Activated T-helper 17 cell treated with anti-CD3 and anti-CD28 coated beads, Interleukin-2, amount 50 U/mL, for 72 hours (primary cell): ENCODE measurements around the gene AGBL3. TPM values are rescaled to one million over a fixed set of nuclear protein-coding genes. Genes with fewer than 3 reads are reported as not detected.
"Not testable (repeated sequence)": the region's sequence is repeated elsewhere in the genome, so short reads cannot be mapped to it uniquely, and the experiment has no call there.

Experiments used
- ATAC-seq: fragments of 150-1000 bp; cut with Tn5 transposase; replicated peaks from 2 replicates; pipeline ENCODE4 v1.10.0; 2021; ENCODE audit warnings: mild to moderate bottlenecking, moderate library complexity
- H3K27ac Mint-ChIP-seq: one replicate; pipeline ENCODE4 v1.8.0; 2022; ENCODE audit warnings: mixed read lengths
- H3K27me3 Mint-ChIP-seq: one replicate; pipeline ENCODE4 v1.8.0; 2022; ENCODE audit warnings: mixed read lengths
- H3K36me3 Mint-ChIP-seq: one replicate; pipeline ENCODE4 v1.8.0; 2022; ENCODE audit warnings: low read depth, mild to moderate bottlenecking, mixed read lengths
- H3K4me1 Mint-ChIP-seq: one replicate; pipeline ENCODE4 v1.8.0; 2022; ENCODE audit warnings: mixed read lengths
- H3K4me3 Mint-ChIP-seq: one replicate; pipeline ENCODE4 v1.8.0; 2022; ENCODE audit warnings: mild to moderate bottlenecking, mixed read lengths
- H3K9me3 Mint-ChIP-seq: one replicate; pipeline ENCODE4 v1.8.0; 2022; ENCODE audit warnings: mixed read lengths
- total RNA-seq, 2 donors: library from RNA; stranded (reverse); gene quantifications; one replicate each; pipeline ENCODE4 v1.2.3, GENCODE V29; 2022

The AGBL3 gene
- total RNA-seq, 2 donors from 2014 or later = 1.8 to 2.3 TPM

DNA sequence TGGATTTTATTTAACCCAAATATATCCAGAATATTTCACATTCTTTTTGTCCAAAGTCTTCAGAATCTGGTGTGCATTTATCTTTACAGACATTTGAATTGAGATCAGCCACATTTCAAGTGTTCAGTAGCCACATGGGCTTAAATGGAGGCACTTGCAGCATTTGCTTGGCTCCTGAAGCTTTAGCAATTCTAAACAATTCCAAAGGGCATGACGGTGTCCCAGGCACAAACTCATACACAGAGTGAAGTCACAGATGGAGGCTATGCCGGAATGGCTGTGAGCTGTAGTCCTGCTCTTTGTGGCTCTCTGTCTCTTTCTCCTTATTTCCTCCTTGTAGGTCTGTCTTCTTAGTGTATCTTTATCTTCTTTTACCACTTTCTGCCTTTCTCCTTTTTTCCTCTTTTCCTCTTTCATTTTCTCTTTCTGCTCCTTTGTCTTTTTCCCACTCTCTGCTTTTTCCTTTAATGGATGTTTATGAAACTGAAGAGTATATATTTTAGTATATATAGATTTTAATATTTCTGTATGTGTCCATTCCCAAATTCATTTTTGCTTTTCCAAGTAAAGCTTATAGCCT, 7.7 kb downstream of the AGBL3 start:
- Mint-ChIP-seq H3K4me1 (peaks cover 31% of the 10 kb centered on the region), H3K27me3 (no peaks in the 10 kb centered on the region), H3K36me3 (peaks cover 38% of the 10 kb centered on the region), H3K27ac (peak overlapping the region; percentile 19), H3K4me3 (no peak overlapping the region), H3K9me3 (no peaks in the 10 kb centered on the region)
- ATAC-seq = no peak

DNA sequence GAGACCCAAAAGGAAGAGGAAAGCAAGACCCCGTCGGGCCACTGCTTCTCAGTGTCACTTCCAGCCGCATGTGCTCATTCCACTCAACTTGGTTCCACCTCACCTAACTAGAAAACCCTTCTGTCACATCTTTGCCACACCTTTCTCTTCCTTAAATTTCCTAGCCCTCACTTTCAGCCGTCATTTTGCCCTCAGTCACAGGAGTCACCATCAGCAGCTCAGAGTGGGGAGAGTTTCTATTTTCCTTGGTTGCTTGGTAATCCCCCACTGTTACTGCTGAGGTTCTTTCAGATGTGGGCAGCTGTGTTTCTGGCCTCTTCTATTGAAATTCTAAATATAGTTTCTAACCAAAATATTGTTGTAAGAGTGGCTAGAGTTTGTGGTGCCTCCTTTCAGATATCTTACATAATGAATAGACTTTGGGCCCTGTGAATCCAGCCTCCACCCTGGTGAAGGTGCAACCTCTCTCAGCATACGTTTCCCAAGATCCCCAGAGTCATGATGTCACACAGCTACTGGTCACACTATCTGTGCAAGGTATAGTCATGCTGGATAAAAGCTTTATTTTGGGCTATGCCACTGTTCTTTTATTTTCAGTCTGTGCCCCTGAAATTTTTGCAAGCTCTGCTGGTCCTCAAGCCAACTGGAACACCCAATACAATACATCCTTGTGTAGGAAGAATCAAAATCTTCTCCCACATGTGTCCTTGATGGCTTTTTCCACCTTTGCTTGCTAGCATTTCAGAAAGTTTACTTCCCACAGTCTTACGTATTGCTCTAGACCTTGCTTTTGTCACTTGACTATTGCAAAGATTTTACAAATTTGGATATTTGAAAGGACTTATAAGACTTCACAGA, 9.2 kb downstream of the AGBL3 start:
- H3K4me3 Mint-ChIP-seq = no peak overlapping the region
- H3K9me3 Mint-ChIP-seq = no peaks in the 10 kb centered on the region
- no peak for ATAC-seq
- peaks cover 23% of the 10 kb centered on the region for H3K4me1 Mint-ChIP-seq
- peaks cover 29% of the 10 kb centered on the region for H3K36me3 Mint-ChIP-seq
- H3K27me3 Mint-ChIP-seq = no peaks in the 10 kb centered on the region
- H3K27ac Mint-ChIP-seq = peak overlapping the region; percentile 69

DNA sequence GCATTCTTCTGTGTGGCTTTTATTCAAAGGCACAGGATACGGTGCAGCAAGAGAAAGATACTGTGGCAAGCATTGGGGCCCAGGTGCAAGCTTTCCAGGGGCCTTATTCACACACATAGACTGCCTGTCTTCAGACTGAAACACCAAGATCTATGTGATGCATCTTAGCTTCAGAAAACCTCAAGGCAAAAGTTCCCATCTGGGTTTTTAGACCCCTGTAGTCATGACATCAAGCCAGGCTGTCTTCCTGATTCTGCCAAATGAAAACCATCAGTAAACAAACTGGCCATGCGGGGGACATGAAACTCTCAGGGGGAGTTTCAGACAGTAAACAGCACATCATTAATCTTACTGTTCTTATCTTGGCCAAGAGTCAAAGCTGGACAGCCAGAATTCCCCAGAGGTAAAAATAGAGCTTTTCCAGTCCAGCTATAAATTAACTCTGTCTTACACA, 9.8 kb downstream of the AGBL3 start:
- peaks cover 17% of the 10 kb centered on the region for H3K4me1 Mint-ChIP-seq
- no peaks in the 10 kb centered on the region for H3K27me3 Mint-ChIP-seq
- H3K4me3 Mint-ChIP-seq = no peak overlapping the region

DNA sequence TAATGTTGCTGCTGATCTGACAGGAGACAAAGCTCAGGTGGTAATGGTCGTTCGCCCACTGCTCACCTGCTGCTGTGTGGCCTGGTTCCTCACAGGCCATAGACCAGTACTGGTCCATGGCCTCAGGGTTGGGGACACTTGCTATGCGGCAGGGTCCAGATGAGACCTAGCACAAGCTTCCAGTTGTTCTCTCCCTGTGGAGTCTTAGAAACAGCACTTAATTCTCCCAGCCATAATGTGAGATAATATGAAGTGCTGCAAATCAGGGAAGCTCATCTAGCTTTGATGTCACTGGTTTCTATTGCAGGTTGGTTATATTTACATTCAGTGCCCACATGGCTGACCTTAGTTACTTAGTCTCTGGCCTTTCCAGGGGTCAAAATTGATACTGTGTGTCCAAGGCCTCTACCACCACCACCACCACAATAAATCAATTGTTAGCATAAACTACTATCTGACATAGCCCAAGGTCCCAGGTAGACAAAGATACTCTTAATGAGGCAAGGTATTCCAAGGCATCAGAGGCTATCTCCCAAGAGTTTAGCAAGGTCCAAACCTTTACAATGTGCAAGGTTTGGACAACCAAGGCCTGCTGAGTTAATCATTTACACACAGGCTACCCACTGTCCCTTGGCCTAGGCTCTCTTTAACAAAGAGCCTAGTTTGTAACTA, 11.0 kb downstream of the AGBL3 start:
- H3K36me3 Mint-ChIP-seq = peaks cover 25% of the 10 kb centered on the region

More for the DNA sequence above, 9.8 kb downstream of the AGBL3 start:
- Mint-ChIP-seq H3K9me3 (no peaks in the 10 kb centered on the region), H3K27ac (no peak overlapping the region), H3K36me3 (peaks cover 25% of the 10 kb centered on the region)
- no peak for ATAC-seq

DNA sequence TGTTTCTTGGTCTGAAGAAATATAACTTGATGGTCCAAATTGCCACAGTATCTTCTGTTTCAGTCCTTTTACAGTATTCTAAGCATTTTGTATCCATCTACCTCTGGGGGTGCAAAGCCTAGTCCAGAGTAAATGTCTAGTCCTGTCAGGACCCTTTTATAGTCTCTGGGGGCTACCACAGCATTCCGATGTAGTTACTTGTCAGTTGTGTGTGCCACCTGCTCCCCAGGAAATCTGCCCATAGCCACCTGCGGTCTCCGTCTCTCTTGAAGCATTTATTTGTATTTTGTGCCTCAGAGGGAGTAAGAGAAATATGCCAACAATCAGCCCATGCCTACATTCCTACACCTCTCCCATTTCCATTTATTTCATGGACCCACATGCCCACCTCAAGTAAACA, 12.8 kb downstream of the AGBL3 start:
- peaks cover 6% of the 10 kb centered on the region for H3K4me1 Mint-ChIP-seq

More for the DNA sequence above, 11.0 kb downstream of the AGBL3 start:
- Mint-ChIP-seq H3K4me1 (peaks cover 11% of the 10 kb centered on the region), H3K4me3 (no peak overlapping the region), H3K27ac (no peak overlapping the region), H3K27me3 (no peaks in the 10 kb centered on the region), H3K9me3 (no peaks in the 10 kb centered on the region)
- ATAC-seq = no peak

DNA sequence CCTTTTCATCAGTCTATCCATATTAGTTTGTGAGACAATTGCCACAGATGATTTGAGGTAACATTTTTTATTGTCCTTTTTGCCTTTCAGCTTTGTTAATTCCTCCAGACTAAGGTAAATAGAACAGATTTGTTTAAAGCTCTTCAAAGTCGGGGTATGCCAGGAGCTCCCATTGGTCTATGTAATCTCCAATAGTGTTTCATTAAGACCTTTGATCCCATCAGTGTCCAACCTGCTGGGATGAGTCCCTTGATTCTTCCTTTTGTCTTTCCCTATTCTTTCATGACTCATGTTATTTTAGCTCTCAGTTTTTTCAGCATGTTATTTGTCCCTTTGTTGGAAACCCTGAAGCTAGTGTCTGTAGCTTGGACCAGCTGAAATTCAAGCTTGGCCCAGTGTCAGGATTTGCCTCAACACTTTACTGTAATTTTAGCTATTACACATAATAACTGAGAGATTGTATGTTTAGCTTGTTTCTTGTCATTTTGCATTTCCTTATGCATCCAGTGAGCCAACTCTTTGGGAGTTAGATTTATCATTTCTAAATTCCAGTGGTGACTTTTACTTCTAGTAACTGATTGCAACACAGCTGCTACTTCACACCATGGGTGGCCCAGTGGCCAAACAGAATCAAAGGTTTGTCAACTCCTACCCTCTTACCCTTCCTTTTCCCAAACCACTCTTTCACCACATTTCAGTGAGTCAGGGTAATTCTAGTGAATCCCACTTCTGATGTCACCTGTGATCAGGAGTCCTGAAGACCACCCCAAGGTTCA, 15.3 kb downstream of the AGBL3 start:
- Mint-ChIP-seq H3K36me3 (no peaks in the 10 kb centered on the region), H3K27ac (no peak overlapping the region), H3K27me3 (no peaks in the 10 kb centered on the region), H3K4me1 (no peaks in the 10 kb centered on the region), H3K9me3 (peaks cover 1% of the 10 kb centered on the region), H3K4me3 (no peak overlapping the region)
- no peak for ATAC-seq

More for the DNA sequence above, 12.8 kb downstream of the AGBL3 start:
- Mint-ChIP-seq H3K36me3 (peaks cover 16% of the 10 kb centered on the region), H3K27me3 (no peaks in the 10 kb centered on the region), H3K27ac (no peak overlapping the region), H3K4me3 (no peak overlapping the region), H3K9me3 (no peaks in the 10 kb centered on the region)
- no peak for ATAC-seq

DNA sequence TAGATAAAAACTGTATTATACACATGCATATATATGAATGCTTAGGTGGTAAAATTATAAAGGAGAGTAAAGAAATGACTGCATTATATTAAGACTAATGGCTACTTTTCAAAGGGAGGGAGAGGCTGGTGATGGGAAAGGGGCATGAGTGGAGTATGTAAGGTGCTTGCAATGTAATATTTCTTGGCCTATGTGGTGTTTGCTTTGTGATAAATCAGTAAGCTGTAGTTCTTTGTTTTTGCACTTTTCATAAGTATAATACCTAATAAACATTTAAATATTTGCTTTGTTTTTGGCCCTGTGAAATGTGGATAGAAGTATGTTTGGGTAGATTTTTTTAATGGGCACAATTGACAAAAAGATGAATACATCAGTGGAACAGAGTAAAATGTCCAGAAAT, 25.9 kb downstream of the AGBL3 start:
- no peak overlapping the region for H3K27ac Mint-ChIP-seq
- H3K4me1 Mint-ChIP-seq = no peaks in the 10 kb centered on the region
- no peaks in the 10 kb centered on the region for H3K27me3 Mint-ChIP-seq
- ATAC-seq = no peak
- H3K9me3 Mint-ChIP-seq = no peaks in the 10 kb centered on the region
- no peak overlapping the region for H3K4me3 Mint-ChIP-seq
- H3K36me3 Mint-ChIP-seq = no peaks in the 10 kb centered on the region

DNA sequence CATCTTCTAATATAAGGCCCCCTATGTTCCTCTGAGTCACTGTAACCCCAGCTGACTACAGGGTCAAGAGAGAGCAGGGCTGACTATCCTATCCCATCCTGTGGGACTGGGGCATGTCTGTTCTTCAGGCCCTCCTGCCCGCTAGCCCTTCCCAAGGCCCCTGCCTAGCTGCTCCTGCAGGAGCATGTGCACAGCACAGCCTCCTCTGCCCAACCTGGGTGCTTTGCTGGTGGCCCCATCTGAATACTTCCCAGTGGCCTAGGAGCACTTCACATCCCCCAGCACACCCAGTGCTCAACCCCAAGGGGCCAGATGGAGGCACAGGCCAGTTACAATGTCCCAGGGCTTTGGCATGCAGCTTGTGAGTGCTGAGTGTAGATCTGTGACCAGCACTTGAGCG, 37.3 kb downstream of the AGBL3 start:
- Mint-ChIP-seq H3K4me3 (no peak overlapping the region), H3K36me3 (no peaks in the 10 kb centered on the region), H3K4me1 (no peaks in the 10 kb centered on the region), H3K27ac (no peak overlapping the region), H3K27me3 (no peaks in the 10 kb centered on the region), H3K9me3 (peaks cover 5% of the 10 kb centered on the region)
- ATAC-seq = no peak

DNA sequence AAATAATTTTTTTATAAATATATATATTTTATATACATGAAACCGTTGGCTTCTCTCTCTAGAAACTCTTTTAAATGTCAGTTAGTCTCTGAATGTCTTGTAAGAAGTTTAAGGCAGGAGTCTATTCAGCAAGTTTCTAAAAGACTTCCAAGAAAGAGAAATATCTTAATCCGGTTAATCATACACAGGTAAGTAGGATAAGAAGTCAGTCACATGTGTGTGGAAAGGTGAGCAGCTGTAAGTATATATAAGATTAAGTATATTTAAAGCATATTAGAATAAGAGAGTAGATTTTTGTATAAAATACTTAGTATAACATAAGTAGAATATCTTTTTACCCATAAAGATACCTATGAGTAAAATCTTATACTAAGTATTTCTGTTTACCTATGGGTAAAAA, 48.9 kb downstream of the AGBL3 start:
- ATAC-seq = no peak
- Mint-ChIP-seq H3K4me1 (no peaks in the 10 kb centered on the region), H3K4me3 (no peak overlapping the region), H3K27me3 (no peaks in the 10 kb centered on the region), H3K36me3 (no peaks in the 10 kb centered on the region), H3K27ac (no peak overlapping the region), H3K9me3 (no peaks in the 10 kb centered on the region)

DNA sequence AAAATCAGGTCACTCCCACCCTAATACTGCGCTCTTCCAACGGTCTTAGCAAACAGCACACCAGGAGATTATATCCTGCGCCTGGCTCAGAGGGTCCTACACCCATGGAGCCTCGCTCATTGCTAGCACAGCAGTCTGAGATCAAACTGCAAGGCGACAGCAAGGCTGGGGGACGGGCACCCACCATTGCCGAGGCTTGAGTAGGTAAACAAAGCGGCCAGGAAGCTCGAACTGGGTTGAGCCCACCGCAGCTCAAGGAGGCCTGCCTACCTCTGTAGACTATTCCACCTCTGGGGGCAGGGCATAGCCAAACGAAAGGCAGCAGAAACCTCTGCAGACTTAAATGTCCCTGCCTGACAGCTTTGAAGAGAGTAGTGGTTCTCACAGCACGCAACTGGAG, 80.7 kb downstream of the AGBL3 start:
- not testable (repeated sequence) for H3K27me3 Mint-ChIP-seq, H3K36me3 Mint-ChIP-seq, ATAC-seq, H3K4me1 Mint-ChIP-seq, H3K9me3 Mint-ChIP-seq, H3K27ac Mint-ChIP-seq, H3K4me3 Mint-ChIP-seq

DNA sequence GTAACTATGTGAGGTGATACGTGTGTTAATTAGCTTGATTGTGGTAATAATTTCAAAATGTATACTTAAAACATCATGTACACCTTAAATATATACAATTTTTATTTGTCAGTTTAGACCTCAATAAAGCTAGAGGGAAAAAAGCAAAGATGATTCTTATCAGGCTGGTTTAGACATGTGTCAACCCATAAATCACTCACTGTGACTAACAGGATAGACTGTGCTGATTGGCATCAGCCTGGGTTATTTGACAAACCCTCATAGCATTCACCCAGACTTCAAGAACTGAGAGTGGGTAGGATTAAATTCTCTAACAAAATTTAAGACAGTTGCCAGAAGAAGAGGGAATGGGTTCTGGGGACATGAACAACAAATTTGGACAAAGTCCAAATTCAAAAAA, 87.8 kb downstream of the AGBL3 start:
- H3K4me3 Mint-ChIP-seq = no peak overlapping the region
- H3K36me3 Mint-ChIP-seq = no peaks in the 10 kb centered on the region
- H3K4me1 Mint-ChIP-seq = no peaks in the 10 kb centered on the region
- ATAC-seq = no peak
- H3K27me3 Mint-ChIP-seq = no peaks in the 10 kb centered on the region
- peaks cover 4% of the 10 kb centered on the region for H3K9me3 Mint-ChIP-seq
- H3K27ac Mint-ChIP-seq = no peak overlapping the region

DNA sequence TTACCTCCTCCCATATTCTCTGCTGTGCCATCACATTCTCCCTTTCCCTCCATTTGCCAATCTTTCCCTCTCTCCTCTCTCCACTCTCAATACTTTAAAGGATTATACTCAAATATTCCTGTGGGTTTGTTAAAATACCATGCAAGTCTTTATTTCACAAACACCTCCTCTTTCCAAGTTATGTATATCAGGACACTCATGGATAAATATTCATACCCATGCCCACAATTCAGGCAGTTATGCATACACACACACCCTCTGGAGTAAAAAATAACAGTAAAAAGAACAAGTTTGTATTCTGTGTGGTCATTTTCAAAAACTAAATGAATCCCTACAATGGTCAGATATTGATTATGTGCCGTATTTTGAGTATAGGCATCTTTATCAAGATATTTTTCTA, 88.2 kb downstream of the AGBL3 start:
- peaks cover 3% of the 10 kb centered on the region for H3K9me3 Mint-ChIP-seq
- H3K27ac Mint-ChIP-seq = no peak overlapping the region
- no peak for ATAC-seq
- H3K36me3 Mint-ChIP-seq = no peaks in the 10 kb centered on the region
- H3K27me3 Mint-ChIP-seq = no peaks in the 10 kb centered on the region
- H3K4me3 Mint-ChIP-seq = no peak overlapping the region
- H3K4me1 Mint-ChIP-seq = no peaks in the 10 kb centered on the region

DNA sequence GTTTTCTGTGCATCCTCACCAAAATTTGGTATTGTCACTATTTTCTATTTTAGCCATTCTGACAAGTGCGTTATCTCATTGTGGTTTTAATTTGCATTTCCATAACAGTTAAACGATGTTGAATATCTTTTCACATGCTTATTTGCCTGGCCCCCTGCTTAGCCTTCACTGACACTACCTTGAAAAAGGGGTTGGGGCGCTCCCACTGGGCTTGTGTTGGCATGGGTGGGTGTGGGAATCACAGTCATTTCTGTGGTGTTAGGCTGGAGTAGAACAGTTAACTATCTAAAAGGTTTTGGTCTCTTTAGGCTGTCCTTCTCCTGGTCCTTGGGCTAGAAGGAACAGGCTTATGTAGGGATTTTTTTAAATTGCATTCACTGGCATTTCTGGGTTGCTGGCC, 89.4 kb downstream of the AGBL3 start:
- Mint-ChIP-seq H3K27ac (no peak overlapping the region), H3K4me1 (no peaks in the 10 kb centered on the region), H3K27me3 (no peaks in the 10 kb centered on the region), H3K36me3 (no peaks in the 10 kb centered on the region), H3K4me3 (no peak overlapping the region), H3K9me3 (no peaks in the 10 kb centered on the region)
- no peak for ATAC-seq

DNA sequence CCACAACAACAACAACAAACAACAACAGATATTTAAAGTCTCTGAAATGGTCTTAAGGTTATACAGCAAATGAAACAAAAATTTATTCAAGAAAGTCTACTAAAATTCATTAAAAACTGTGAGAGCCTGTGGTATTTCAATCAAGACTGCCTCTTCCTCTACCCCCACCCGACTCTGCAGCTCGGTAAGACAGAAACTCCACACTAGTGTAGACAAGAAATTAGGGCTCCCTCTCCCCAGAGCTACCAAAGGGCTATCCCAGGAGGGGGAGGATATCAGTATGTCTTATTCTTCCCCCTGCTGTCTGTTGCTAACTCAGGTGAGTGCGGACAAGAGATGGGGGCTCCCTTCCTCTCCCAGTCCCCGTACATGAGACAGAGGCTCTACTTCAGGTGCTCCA, 90.6 kb downstream of the AGBL3 start:
- H3K27ac Mint-ChIP-seq = no peak overlapping the region
- no peaks in the 10 kb centered on the region for H3K36me3 Mint-ChIP-seq
- ATAC-seq = no peak
- no peak overlapping the region for H3K4me3 Mint-ChIP-seq
- H3K4me1 Mint-ChIP-seq = no peaks in the 10 kb centered on the region
- H3K27me3 Mint-ChIP-seq = no peaks in the 10 kb centered on the region
- no peaks in the 10 kb centered on the region for H3K9me3 Mint-ChIP-seq
